HG03064 (cell line): ENCODE results near the gene ATP2C2.

Experiments used
- ATAC-seq: cut with Tn5 transposase; IDR thresholded peaks from one replicate; pipeline ENCODE4 v1.9.1; 2021; ENCODE audit warnings: low read depth; ENCODE audit not compliant: unreplicated experiment

The ATP2C2 gene

GRCh38 chr16:84463221-84463620 is 94.9 kb downstream of the ATP2C2 start:
- no peak for ATAC-seq

- ATAC-seq: no peak
These were observed 95.8 kb downstream of the ATP2C2 start for GRCh38 chr16:84464116-84464515.

GRCh38 chr16:84465154-84465553 is 96.8 kb downstream of the ATP2C2 start:
- no peak for ATAC-seq

- no peak for ATAC-seq
These were observed 98.4 kb downstream of the ATP2C2 start for GRCh38 chr16:84466692-84467091.

- no peak for ATAC-seq
These were observed 98.9 kb downstream of the ATP2C2 start for GRCh38 chr16:84467256-84467655.

GRCh38 chr16:84467709-84468108 is 99.4 kb downstream of the ATP2C2 start:
- no peak for ATAC-seq

GRCh38 chr16:84471316-84471715 is 103.0 kb downstream of the ATP2C2 start:
- ATAC-seq: no peak

GRCh38 chr16:84471966-84472365 is 103.6 kb downstream of the ATP2C2 start:
- no peak for ATAC-seq

- no peak for ATAC-seq
These were observed 107.4 kb downstream of the ATP2C2 start for GRCh38 chr16:84475643-84476240.

- ATAC-seq: no peak
These were observed 108.1 kb downstream of the ATP2C2 start for GRCh38 chr16:84476401-84476800.

GRCh38 chr16:84477661-84478060 is 109.3 kb downstream of the ATP2C2 start:
- ATAC-seq: no peak

GRCh38 chr16:84478172-84478947 is 110.0 kb downstream of the ATP2C2 start:
- ATAC-seq: no peak

GRCh38 chr16:84479716-84480450 is 111.5 kb downstream of the ATP2C2 start:
- no peak for ATAC-seq

GRCh38 chr16:84481051-84481735 is 112.9 kb downstream of the ATP2C2 start:
- ATAC-seq: no peak

GRCh38 chr16:84482001-84482891 is 113.9 kb downstream of the ATP2C2 start:
- no peak for ATAC-seq

GRCh38 chr16:84482951-84483881 is 114.9 kb downstream of the ATP2C2 start:
- ATAC-seq: no peak

- ATAC-seq: no peak
These were observed 115.7 kb downstream of the ATP2C2 start for GRCh38 chr16:84483882-84484565.

GRCh38 chr16:84484579-84485254 is 116.4 kb downstream of the ATP2C2 start:
- ATAC-seq: no peak
